ENCODE data around the gene AKIRIN2. TPM values are rescaled to one million over a fixed set of nuclear protein-coding genes. Genes with fewer than 3 reads are reported as not detected.

The AKIRIN2 gene
- total and polyA plus RNA-seq, 2 donors (not counting 1 experiment from before 2014, with no cell fraction given), result 82.2 to 108 TPM

DNA sequence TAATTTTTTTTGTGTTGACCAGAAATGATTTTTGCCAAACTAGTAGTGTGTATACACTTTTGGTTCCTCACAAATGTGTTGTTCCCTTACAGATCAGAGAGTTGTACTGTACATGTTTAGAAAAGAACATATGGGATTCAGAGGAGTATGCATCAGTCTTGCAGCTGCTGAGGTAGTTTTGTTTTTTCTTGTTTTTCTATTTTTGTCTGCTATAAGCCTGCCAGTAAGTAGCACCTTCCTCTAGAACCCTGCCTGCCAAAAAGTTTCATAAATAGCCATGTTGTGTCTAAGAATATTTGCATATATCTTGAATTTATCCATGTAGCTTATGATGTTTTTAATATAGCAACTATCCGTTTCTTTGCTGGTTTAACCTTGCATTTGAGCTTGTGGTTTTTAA lies 65.7 kb downstream of the AKIRIN2 start:
- Histone ChIP-seq H4K20me1 (ENCODE audit: control insufficient read depth, insufficient read depth, low read length, poor library complexity, severe bottlenecking) (no peaks in the 10 kb centered on the region), H3K9ac (ENCODE audit: low read length) (no peak overlapping the region), H3K36me3 (replicated peaks in 1 of 2; ENCODE audit: control extremely low read depth in 1 of 2, control insufficient read depth in 1 of 2, extremely low read depth in 1 of 2, insufficient read depth in 2 of 2, low read length in 1 of 2) (peaks cover 1 to 13% of the 10 kb centered on the region in 2 experiments), H3K79me2 (ENCODE audit: control insufficient read depth, insufficient read depth, low read length) (no peaks in the 10 kb centered on the region), H2AFZ (ENCODE audit: insufficient read depth, low read depth, low read length, poor library complexity, severe bottlenecking) (no peak overlapping the region), H3K4me2 (replicated peaks; ENCODE audit: low read depth, low read length, poor library complexity, severe bottlenecking) (no peak overlapping the region), H3K4me1 (ENCODE audit: control insufficient read depth in 2 of 2, insufficient read depth in 2 of 2, low read length in 2 of 2) (no peaks in the 10 kb centered on the region), H3K27ac (ENCODE audit: low read length in 2 of 2) (no peak overlapping the region), H3K27me3 (replicated peaks in 1 of 4; ENCODE audit: control extremely low read depth in 1 of 4, control insufficient read depth in 3 of 4, insufficient read depth in 4 of 4, low read length in 3 of 4) (no peaks in the 10 kb centered on the region), H3K4me3 (ENCODE audit: control extremely low read depth in 1 of 5, extremely low read depth in 1 of 5, insufficient read depth in 1 of 5, low read depth in 2 of 5, low read length in 4 of 5) (no peak overlapping the region), H3K9me3 (ENCODE audit: control extremely low read depth in 1 of 3, control insufficient read depth in 2 of 3, insufficient read depth in 1 of 3, low read length in 2 of 3) (no peaks in the 10 kb centered on the region)
- CTCF ChIA-PET, result interaction anchor here (0.7 kb wide), 1 partner anchor 10 kb away, joined by 6 read pairs; no protein-coding TSS in a partner anchor
- Mint-ChIP-seq H3K4me1 (no peaks in the 10 kb centered on the region), H3K27me3 (no peaks in the 10 kb centered on the region), H3K4me3 (no peak overlapping the region), H3K9me3 (ENCODE audit: insufficient read depth) (no peaks in the 10 kb centered on the region), H3K27ac (no peak overlapping the region)
- intact Hi-C loops (cut with micrococcal nuclease), result no loop called here
- DNase-seq, result no peak
- ATAC-seq (ENCODE audit: low read depth), result no peak
- no peak for TF ChIP-seq EZH2 (IDR thresholded peaks at IDR 0.05; ENCODE audit: borderline replicate concordance, insufficient read depth, low read depth, low read length, poor library complexity, severe bottlenecking)
- TF ChIP-seq, protein P1, sequence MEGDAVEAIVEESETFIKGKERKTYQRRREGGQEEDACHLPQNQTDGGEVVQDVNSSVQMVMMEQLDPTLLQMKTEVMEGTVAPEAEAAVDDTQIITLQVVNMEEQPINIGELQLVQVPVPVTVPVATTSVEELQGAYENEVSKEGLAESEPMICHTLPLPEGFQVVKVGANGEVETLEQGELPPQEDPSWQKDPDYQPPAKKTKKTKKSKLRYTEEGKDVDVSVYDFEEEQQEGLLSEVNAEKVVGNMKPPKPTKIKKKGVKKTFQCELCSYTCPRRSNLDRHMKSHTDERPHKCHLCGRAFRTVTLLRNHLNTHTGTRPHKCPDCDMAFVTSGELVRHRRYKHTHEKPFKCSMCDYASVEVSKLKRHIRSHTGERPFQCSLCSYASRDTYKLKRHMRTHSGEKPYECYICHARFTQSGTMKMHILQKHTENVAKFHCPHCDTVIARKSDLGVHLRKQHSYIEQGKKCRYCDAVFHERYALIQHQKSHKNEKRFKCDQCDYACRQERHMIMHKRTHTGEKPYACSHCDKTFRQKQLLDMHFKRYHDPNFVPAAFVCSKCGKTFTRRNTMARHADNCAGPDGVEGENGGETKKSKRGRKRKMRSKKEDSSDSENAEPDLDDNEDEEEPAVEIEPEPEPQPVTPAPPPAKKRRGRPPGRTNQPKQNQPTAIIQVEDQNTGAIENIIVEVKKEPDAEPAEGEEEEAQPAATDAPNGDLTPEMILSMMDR (IDR thresholded peaks at IDR 0.05), result no peak
- no CpG with 5 or more reads among the region's 1 CpG for WGBS (ENCODE audit: insufficient coverage)
- POLR2A ChIA-PET, result no interaction called here

DNA sequence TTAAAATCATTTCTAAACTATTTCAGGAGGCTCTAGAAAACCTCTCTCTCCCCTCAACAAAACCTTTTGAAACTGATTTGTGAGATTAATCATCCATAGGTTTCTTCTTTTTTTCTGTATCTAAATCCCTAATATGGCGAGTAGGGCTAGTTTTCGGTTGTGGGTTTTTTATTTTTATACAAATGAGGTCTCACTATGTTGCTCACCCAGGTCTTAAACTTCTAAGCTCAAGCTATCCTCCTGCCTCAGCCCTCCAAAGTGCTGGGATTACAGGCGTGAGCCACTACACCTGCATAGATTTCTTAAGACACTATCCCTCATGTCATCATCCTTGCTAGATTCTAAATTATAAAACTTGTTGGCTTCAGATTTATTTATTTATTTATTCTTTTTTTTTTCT lies 68.2 kb downstream of the AKIRIN2 start:
- DNase-seq (no peak), ATAC-seq (ENCODE audit: low read depth) (no peak)
- no CpG with 5 or more reads among the region's 3 CpGs for WGBS (ENCODE audit: insufficient coverage)
- Histone ChIP-seq H3K27me3 (replicated peaks in 1 of 4; ENCODE audit: control extremely low read depth in 1 of 4, control insufficient read depth in 3 of 4, insufficient read depth in 4 of 4, low read length in 3 of 4) (no peaks in the 10 kb centered on the region), H3K9me3 (ENCODE audit: control extremely low read depth in 1 of 3, control insufficient read depth in 2 of 3, insufficient read depth in 1 of 3, low read length in 2 of 3) (no peaks in the 10 kb centered on the region), H3K4me3 (ENCODE audit: control extremely low read depth in 1 of 5, extremely low read depth in 1 of 5, insufficient read depth in 1 of 5, low read depth in 2 of 5, low read length in 4 of 5) (no peak overlapping the region), H3K9ac (ENCODE audit: low read length) (no peak overlapping the region), H3K79me2 (ENCODE audit: control insufficient read depth, insufficient read depth, low read length) (no peaks in the 10 kb centered on the region), H3K36me3 (replicated peaks in 1 of 2; ENCODE audit: control extremely low read depth in 1 of 2, control insufficient read depth in 1 of 2, extremely low read depth in 1 of 2, insufficient read depth in 2 of 2, low read length in 1 of 2) (peaks cover 1 to 18% of the 10 kb centered on the region in 2 experiments), H4K20me1 (ENCODE audit: control insufficient read depth, insufficient read depth, low read length, poor library complexity, severe bottlenecking) (no peaks in the 10 kb centered on the region), H3K4me2 (replicated peaks; ENCODE audit: low read depth, low read length, poor library complexity, severe bottlenecking) (no peak overlapping the region), H2AFZ (ENCODE audit: insufficient read depth, low read depth, low read length, poor library complexity, severe bottlenecking) (no peak overlapping the region), H3K27ac (ENCODE audit: low read length in 2 of 2) (no peak overlapping the region), H3K4me1 (ENCODE audit: control insufficient read depth in 2 of 2, insufficient read depth in 2 of 2, low read length in 2 of 2) (no peaks in the 10 kb centered on the region)
- intact Hi-C loops (cut with micrococcal nuclease), result no loop called here
- Mint-ChIP-seq H3K27me3 (no peaks in the 10 kb centered on the region), H3K9me3 (ENCODE audit: insufficient read depth) (no peaks in the 10 kb centered on the region), H3K27ac (no peak overlapping the region), H3K4me1 (no peaks in the 10 kb centered on the region), H3K4me3 (no peak overlapping the region)
- TF ChIP-seq, protein P1 (IDR thresholded peaks at IDR 0.05), result no peak
- ChIA-PET POLR2A (no interaction called here), CTCF (no interaction called here)
